NCI-H2227 (cell line): ENCODE data around the gene BNC2.

Source experiments
- DNase-seq: peaks from one replicate; lab custom pipeline; 2025; ENCODE audit not compliant: unreplicated experiment; lab: John Stamatoyannopoulos, UW

Gene BNC2

DNA sequence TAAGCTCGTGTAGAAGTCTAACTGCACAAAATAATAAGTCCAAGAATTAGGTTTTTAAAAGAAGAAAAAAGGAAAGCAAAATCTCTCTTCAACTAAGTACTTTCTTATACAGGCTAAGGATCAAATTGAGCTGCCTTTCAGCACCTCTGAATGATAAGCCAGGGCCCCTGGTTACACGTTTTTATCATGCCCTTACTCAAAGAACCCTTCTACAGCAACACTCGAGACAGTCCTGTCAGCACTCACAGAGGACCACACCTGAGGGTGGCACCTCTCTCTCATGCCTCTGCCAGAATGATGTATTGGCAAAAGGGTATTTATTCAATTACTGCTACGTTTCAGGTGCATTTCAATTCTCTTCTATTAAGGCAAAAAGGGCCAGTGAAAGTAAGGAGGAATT is 150.5 kb downstream of the BNC2 start:
- DNase-seq: no peak

DNA sequence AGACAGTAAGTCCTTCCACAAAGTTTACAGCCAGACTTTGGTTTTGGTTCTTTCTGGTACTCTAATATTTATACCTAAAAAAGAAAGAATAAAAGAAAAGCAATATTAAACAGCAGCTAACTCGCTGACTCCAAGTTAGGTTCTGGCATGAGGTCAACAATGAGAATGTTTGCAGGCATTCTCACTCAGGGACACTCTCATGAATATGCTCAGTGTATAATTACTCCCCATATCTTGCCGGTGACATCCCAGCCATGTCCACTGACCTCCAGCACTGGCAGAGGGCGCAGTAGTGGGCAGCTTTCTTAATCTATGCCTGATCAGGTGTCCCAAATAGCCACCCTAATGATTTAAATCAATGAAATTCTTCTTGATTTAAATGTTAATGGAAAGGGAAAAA is 151.5 kb downstream of the BNC2 start:
- DNase-seq: no peak

DNA sequence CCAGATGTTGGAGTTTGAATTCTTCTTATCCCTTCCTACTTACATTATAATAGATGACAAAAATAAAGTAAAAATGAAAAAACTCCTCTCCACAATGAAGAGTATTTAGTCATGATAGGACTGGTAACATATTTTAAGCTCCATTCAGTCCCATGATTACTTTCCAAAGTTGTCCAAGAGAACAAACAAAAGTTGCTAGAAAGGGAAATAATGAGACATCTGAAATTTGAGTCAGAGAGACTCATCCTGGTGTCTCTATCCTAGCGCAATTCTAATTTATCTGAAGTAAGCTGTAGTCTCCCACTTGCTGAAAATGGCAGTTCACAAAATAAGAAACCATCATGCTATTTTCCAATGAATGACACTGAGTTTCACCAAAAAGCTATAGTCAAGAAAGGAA is 152.2 kb downstream of the BNC2 start:
- no peak for DNase-seq

DNA sequence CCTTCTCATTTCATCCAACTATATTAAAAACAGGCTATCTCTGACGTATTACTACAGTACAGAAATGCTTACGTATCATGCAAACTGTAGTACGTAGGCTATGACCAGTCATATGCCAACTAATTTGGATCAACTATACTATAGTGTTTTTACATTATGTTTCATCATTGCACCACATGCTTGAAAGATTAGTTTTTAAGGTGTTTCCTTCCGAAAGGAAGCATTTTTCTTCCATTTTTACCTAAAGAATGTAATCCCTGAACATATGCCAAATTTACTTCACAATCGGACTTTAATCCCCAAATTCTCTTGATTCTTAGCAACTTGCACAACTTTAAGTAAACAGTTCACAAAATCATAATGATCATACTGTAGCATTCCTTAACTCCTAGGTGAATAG is 153.9 kb downstream of the BNC2 start:
- no peak for DNase-seq

- no peak for DNase-seq
Measured at GRCh38 chr9:16715404-16715803, 155.1 kb downstream of the BNC2 start.

DNA sequence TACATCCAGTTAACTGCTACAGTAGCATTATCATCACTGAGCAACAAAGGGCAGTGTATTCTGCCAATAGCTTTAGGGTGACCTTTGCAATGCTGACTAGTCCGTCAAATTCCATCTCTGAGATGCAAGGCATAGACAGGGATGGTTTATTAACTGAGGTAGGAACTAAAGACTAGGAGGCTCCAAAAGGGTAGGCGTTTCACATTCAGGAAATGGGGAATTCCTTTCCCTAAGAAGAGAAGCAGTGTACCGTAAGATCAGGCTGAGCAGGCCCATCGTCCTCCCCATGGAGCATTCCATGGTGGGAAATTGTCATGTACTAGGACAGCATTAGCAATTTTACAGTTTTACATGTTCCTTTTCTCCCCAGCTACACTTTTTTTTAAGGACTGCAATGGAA is 157.7 kb downstream of the BNC2 start:
- DNase-seq: no peak

DNA sequence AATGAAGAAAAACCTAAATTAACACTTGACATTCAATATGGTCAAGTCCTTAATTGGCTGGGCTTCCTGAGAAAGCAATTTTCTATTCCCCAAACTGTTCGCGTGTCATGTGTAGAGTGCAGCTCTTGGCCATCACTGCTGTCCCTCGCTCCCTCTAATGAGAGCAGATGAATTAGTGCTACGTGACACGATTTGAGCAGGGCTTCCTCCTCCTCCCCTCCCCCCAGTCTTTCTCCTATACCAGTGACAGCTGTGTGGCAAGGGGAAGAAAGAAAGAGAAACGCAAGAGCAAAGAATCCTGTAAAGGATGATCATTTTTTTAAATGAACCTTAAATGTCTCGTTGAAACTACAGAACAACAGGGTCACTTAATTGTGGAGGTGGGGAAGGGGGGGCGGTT is 159.6 kb downstream of the BNC2 start:
- peak; percentile 35 for DNase-seq

GRCh38 chr9:16709924-16710323 is 160.5 kb downstream of the BNC2 start:
- no peak for DNase-seq

- DNase-seq: peak; percentile 26
Measured at GRCh38 chr9:16708656-16709435, 161.6 kb downstream of the BNC2 start.

DNA sequence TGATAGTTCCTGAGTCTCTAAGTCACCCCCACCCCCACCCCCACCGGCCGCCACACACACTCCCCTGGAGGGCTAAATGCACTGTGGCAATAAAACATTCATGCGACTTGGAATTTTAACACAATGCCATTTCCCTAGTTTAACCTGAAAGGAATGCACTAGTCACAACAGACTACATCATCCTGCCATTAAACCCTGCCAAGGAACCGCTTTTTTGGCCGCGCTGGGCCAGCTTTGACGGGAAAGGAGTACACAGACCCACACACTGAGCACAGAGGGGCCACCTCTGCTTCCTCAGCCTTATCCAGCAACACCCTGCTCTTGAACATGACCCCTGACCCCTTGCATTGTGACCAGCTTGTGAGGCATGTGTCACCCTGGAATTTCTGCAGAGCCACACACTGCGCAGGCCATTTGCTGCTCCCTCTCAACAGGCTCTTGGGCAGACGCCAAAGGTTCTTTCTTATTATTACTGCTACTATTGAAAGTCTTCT is 165.3 kb downstream of the BNC2 start:
- peak; percentile 82 for DNase-seq

DNA sequence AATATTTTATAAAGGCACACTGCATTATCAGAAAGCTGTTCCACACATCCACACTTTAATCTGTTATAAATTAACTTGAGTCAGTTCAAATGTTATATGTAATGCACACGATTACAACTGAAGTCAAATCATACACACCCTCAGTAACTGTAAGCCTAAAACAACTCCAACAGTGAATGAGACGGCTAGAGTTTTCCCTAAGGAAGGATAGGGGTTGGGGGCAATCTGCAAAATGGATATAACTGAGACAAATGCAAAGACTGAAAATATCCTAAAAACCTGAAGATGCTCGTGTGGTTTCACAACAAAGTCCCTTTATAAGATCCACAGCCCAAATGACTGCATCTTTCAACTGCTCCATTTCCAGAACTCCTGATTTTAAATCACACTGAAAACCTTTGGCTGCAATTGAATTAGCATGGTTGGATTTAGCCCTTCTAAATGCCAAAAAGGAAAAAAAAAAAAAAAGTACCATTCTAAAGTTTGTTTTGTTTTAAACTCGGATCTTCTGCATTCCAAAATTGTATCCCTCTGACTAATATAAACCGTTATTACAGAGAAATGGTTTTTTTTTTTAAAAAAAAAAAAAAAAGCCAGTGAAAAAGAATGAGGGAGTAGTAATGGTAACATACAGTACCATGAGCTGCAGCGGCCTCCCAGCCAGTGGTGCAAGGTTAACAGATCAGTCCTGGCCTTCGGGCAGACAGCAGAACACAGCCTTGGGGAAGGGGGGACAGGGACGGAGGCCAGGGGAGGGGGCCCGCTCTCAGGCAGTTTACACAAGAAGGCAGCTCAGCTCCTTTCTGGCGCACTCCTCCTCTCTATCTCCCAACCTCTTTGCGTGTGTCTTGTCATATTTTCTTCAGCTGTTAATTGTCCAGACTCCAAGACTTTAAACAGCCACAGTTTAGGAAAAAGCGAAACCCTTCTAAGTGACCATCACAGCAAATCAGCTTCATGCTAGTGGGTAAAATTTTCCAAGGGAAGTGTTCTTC is 166.1 kb downstream of the BNC2 start:
- peak; percentile 41 for DNase-seq

DNA sequence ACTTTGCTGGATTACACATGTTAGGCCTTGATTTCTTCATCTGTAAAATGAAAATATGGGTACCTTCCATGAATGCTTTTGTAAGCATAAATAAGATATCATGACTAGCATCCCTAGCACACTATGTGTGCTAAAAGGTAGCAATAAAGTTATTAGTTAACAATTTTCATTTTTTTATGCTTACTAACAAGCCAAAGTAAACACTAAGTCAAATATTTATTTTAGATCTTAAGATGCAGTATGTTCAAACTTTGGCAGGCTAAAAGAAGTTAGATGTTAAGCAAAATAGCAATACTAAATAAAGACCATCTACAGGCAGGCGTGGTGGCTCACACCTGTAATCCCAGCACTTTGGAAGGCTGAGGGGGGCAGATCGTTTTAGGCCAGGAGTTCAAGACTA is 169.1 kb downstream of the BNC2 start:
- no peak for DNase-seq

DNA sequence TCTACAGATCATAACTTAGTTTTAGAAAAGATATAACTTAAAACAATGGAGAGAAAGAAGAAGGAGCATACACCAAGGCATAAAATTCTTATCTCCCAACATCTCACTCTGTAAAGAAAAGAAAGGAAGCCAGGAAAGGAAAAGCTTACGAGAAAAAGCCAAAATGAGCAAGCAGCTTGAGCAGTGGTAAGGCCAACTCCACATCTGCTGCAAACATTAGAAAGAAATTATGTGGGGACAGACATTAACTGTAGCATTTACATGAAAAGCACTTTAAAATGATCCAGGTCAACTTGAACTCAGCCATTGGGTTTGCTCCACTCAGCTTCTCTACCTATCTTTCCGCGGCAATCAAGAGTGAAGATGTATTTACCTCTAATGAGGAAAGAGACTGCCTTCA is 176.9 kb downstream of the BNC2 start:
- no peak for DNase-seq

DNA sequence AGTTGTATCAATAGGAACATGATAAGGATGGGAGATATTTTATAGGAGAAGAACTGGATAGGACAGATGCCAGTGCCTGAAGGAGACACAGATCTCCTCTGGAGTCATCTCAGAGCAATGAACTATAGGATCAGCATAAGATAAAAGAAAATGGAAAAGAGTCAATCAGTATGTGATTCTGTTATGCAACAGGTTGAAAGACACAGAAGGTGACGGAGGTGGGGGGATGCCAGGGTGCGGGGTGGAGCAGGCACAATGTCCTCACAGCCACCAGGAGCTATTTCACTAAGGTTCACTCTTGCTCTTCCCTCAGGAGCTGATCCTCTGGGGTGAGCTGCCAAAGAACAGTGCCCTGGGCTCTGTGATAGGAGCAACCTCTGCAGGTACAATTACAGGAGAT is 179.8 kb downstream of the BNC2 start:
- DNase-seq: no peak

DNA sequence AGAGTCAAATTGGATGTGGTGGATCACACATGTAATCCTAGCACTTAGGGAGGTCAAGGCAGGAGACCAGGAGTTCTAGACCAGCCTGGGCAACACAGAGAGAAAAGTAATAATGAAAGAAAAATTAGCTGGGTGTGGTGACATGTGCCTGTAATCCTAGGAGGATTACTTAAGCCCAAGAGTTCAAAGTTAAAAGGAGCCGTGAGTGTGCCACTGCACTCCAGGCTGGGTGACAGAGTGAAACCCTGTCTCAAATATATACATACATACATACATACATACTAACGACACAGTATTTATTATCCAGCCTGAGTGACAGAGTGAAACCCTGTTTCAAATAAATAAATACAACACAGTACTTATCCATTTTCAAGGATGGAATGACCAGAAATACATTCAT is 180.3 kb downstream of the BNC2 start:
- DNase-seq: no peak

GRCh38 chr9:16689351-16689938 is 181.0 kb downstream of the BNC2 start:
- DNase-seq: peak; percentile 26

DNA sequence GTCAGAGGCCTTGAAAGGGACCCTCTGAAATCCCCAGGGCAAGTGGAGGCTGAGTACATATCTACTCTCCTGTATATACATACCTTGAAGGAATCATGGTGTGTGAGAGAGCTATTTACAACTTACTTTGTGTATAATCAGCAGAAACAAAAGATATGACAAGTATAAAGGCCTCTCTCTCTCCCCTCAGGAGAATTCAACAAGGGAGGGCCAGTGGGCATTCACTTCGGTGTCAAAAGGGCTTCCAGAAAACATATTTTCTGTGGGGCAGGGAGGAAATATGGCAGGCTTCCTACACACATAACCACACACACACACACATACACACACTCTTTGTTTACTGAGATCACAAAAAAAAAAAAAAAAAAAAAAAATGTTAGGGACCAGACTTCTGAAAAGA is 181.7 kb downstream of the BNC2 start:
- peak; percentile 15 for DNase-seq

- no peak for DNase-seq
Measured at GRCh38 chr9:16687678-16688369, 182.6 kb downstream of the BNC2 start.

DNA sequence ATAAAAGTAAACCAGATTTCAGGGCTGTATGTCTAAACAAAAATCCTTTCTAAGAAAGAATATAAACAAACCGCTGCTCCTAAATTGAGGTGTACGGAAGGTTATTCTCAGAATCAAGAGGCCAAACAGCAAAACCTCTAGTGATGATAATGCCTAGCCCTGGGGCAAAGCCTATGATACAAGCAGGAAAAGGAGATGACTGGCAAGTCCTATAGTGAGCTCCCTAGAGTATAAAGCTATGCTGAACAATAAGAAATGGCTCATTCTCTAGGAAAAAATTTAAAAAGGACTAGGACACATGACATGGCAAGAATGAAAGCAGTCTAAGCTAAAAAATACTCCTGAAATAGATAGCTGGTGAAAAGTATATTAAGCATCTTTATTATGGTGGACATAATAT is 187.1 kb downstream of the BNC2 start:
- no peak for DNase-seq

DNA sequence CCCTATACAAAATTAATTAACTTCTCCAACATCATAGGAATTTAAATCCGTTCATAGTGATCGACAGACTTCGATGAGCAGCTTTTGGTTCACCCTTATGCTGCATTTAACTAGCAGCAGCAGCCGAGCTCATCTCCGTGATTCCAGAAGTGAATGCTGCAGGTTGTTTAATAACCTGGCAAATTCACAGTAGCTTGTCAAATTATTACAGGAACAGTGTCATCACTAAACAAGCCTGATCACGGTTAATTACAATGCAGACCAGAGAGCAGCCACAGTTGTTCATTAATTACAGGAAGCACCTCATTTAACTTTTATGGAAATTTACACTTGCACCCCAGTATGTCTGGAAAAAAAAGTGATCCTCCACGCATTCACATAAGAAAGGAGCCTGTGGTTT is 188.2 kb downstream of the BNC2 start:
- DNase-seq: no peak

DNA sequence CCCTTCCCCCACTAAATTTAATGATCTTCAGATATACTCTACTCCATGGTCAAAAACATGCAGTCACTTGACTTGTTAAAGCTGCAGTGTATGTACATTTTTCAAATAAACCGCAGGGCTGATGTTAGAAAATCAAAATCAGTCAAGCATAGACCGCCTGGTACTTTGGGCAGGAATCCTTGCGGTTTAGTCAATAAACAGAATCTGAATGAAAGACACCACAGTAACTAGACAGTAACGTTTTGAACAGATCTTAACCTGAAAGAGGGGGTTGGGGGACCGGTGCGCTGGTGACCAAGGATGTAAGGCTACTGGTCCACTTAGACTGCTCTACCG is 188.8 kb downstream of the BNC2 start:
- DNase-seq: no peak
